Choroid plexus epithelial cell (primary cell): ENCODE measurements around the gene MEAF6.
A peak's percentile ranks its signal among the peaks of the same experiment; 100 is the strongest.
"Not testable (repeated sequence)": the region's sequence is repeated elsewhere in the genome, so short reads cannot be mapped to it uniquely, and the experiment has no call there.

ENCODE experiments used
- DNase-seq: peaks from one replicate; pipeline ENCODE4 v3.0.0-alpha.2; 2010; ENCODE audit warnings: low read depth
- H3K4me3 ChIP-seq: 2 replicates; pipeline ENCODE4 v1.5.1; 2011; ENCODE audit warnings: low read depth, mild to moderate bottlenecking, control low read depth, low read length, moderate library complexity
- TF ChIP-seq, protein P1 (sequence below): conservative IDR thresholded peaks from 2 replicates; pipeline ENCODE4 v1.5.1; 2011; ENCODE audit warnings: low read depth, mild to moderate bottlenecking, control low read depth, inconsistent platforms, low read length, moderate library complexity

MEAF6 gene

DNA sequence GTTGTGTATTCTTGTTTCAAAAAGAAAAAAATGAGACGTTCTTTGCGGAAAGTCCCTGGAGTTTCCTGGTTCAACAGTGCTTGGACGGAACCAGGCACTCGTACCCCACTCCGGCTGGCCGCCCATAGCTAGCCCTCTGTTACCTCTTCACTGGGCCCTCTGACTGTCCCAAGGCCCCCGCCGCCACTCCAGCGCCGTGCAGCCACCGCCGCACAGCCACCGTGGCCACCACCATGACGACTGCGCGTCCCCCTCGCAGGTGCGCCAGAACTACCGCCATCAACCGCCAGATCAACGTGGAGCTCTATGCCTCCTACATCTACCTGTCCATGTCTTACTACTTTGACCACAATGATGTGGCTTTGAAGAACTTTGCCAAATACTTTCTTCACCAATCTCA lies 30.0 kb upstream of the MEAF6 start:
- DNase-seq = no peak

DNA sequence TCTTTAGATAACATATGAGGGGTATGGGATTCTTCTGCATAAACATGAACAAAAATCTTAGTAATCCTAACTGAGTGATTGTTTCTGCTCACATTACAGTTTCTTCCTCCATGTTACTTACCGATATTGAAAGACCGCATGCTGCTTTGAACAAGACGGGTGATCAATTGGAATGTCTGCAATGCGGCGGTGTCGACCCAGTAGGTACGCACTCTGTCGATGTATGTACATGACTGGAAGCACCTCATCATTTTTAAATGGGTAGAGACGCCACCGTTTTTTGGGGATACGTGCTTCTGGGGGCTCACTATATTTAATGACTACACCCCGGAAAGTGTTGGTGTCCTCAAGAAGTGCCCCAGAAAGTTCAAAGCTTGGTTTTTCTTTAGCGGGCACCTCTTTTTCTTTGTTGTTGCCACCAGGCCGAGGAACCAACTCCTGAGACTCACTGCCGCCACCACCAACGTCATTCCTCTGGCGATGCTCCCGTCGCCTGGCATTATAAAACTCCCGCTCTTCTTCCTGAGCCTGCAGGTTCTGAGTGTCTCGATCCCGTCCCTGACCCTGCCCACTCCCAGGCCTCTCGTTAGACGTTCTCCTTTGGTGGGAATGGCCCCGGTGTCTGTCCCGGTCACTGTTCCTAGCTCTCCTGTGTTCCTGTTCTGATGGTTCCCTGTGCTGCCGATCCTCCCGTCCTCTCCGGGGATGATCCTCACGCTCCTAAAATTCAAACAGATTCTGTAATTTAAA lies 25.6 kb upstream of the MEAF6 start:
- no peak overlapping the region for H3K4me3 ChIP-seq
- no peak for DNase-seq
- TF ChIP-seq, protein P1, sequence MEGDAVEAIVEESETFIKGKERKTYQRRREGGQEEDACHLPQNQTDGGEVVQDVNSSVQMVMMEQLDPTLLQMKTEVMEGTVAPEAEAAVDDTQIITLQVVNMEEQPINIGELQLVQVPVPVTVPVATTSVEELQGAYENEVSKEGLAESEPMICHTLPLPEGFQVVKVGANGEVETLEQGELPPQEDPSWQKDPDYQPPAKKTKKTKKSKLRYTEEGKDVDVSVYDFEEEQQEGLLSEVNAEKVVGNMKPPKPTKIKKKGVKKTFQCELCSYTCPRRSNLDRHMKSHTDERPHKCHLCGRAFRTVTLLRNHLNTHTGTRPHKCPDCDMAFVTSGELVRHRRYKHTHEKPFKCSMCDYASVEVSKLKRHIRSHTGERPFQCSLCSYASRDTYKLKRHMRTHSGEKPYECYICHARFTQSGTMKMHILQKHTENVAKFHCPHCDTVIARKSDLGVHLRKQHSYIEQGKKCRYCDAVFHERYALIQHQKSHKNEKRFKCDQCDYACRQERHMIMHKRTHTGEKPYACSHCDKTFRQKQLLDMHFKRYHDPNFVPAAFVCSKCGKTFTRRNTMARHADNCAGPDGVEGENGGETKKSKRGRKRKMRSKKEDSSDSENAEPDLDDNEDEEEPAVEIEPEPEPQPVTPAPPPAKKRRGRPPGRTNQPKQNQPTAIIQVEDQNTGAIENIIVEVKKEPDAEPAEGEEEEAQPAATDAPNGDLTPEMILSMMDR = no peak

More for the DNA sequence above, 30.0 kb upstream of the MEAF6 start:
- TF ChIP-seq, protein P1 = no peak
- H3K4me3 ChIP-seq = no peak overlapping the region

DNA sequence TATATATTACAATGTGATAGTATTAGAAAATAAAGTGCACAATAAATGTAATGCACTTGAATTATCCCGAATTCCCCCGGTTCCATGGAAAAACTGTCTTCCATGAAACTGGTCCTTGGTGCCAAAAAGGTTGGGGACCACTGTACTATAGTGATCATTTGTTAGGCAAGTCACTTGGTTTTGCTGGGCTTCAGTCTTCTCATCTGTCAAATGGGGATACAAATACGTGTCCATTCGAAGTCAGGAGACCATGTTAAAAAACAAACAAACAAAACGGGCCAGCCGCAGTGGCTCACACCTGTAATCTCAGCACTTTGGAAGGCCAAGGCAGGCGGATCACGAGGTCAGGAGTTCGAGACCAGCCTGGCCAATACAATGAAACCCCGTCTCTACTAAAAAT lies 24.6 kb upstream of the MEAF6 start:
- H3K4me3 ChIP-seq, DNase-seq: not testable (repeated sequence)

DNA sequence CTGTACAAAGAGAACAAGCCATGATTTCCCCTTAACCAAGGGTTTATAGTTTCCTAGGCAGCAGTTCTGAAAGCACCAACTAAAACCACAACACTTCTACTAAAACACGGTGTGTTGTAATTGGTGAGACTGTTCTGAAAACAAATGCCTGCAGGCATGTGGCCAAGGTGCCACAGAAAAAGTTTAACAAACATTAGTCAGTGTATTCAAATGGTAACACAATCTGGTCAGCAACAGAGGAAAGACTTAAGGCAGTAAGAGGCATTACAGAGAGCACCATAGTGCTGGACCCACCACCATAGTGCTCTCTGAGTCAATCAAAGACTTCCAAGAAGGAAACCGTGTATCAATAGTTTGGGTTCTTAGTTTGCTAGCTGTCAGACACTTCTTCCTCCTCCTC lies 22.8 kb upstream of the MEAF6 start:
- H3K4me3 ChIP-seq = no peak overlapping the region
- peak; percentile 90 for DNase-seq
- TF ChIP-seq, protein P1 = no peak

DNA sequence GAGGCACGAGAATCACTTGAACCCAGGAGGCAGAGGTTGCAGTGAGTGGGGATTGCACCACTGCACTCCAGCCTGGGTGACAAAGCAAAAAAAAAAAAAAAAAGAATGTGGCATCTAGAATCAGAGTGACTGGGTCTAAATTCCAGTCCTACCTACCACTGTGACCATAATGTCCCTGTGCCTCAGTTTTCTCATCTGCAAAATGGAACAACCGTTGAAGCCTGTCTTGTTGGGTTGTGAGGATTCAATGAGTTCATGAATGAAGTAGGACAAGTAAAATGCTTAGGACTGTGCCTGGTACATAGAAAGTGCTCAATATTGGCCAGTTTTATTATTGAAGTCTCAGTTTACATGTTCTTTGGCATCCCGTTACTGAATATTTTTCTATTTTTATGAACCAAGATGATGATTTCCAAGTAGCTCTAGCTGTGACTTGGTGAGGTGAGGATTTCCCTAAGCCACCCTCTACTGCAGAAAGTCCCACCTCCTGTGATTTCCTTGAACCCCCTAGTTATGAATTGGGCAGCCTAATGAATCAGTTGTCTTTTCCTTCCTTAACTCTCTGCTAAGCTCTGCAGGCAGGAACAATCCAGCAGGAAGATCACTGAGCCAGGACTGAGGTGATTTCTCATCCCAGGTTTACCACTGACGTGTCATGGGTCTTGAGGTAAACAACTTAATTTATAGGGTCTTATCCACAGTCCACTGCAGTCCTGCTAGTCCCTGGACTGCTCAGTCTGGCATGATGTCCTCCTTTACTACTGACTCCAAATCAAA lies 18.9 kb upstream of the MEAF6 start:
- H3K4me3 ChIP-seq = no peak overlapping the region
- DNase-seq = no peak
- TF ChIP-seq, protein P1 = no peak

DNA sequence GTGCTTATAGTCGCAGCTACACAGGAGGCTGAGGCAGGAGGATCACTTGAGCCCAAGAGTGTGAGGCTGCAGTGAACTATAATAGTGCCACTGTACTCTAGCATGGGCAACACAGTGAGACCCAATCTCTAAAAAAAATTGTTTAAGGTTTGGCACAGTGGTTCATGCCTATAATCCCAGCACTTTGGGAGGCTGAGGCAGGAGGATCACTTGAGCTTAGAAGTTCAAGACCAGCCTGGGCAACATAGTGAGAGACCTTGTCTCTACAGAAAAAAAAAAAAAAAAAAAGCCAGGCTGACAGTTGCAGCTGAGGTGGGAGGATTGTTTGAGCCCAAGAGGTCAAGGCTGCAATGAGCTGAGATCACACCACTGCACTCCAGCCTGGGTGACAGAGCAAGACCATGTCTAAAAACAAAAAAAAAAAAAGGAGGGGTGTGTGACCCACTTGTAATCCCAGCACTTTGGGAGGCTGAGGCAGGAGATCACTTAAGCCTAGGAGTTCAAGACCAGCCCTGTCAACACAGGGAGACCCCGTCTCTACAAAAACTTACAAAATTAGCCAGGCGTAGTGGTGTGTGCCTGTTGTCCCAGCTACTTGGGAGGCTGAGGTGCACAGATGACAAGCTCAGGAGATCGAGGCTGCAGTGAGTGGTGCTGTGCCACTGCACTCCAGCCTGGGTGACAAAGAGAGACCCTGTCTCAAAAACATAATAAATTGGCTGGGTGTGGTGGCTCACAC lies 18.0 kb upstream of the MEAF6 start:
- not testable (repeated sequence) for H3K4me3 ChIP-seq, DNase-seq

DNA sequence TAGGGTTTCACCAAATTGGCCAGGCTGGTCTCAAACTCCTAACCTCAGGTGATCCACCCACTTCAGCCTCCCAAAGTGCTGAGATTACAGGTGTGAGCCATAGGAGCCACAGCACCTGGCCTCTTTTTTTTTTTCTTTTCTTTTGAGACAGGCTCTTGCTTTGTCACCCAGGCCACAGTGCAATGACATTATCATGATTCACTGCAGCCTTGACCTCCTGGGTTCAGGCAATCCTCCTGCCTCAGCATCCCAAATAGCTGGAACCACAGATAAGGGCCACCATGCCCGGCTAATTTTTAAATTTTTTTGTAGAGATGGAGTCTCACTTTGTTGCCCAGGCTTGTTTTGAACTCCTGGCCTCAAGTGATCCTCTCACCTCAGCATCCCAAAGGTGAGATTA lies 15.3 kb upstream of the MEAF6 start:
- not testable (repeated sequence) for DNase-seq, H3K4me3 ChIP-seq

DNA sequence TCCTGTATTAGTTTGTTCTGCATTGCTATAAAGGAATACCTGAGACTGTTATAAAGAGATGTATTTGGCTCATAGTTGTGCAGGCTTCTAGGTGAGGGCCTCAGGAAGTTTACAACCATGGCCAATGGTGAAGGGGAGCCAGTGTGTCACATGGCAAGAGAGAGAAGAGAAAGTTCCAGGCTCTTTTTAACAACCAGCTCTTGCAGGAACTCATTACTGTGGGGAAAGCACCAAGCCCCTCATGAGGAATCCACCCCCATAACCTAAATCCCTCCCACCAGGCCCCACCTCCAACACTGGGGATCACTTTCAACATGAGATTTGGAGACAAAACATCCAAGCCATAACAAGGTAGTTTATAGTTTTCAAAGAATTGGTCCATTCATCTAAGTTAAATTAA lies 5.0 kb upstream of the MEAF6 start:
- DNase-seq = no peak
- TF ChIP-seq, protein P1 = no peak
- no peak overlapping the region for H3K4me3 ChIP-seq

DNA sequence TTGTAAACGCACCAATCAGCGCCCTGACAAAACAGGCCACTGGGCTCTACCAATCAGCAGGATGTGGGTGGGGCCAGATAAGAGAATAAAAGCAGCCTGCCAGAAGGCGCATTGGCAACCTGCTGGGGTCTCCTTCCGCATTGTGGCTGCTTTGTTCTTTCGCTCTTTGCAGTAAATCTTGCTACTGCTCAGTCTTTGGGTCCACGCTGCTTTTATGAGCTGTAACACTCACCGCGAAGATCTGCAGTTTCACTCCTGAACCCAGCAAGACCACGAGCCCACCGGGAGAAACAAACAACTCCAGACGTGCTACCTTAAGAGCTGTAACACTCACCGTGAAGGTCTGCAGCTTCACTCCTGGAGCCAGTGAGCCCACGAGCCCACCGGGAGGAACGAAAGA lies 4.4 kb upstream of the MEAF6 start:
- H3K4me3 ChIP-seq, DNase-seq: not testable (repeated sequence)

DNA sequence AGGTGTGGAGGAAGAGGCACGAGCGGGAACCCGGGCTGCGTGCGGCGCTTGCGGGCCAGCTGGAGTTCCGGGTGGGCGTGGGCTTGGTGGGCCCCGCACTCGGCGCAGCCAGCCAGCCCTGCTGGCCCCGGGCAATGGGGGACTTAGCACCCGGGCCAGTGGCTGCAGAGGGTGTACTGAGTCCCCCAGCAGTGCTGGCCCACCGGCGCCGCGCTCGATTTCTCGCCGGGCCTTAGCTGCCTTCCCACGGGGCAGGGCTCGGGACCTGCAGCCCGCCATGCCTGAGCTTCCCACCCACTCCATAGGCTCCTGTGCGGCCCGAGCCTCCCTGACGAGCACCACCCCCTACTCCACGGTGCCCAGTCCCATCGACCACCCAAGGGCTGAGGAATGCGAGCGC lies 3.7 kb upstream of the MEAF6 start:
- not testable (repeated sequence) for DNase-seq, H3K4me3 ChIP-seq
